Smooth muscle cell (in vitro differentiated cells): ENCODE results near the gene USP3. TPM values are rescaled to one million over a fixed set of nuclear protein-coding genes. Genes with fewer than 3 reads are reported as not detected.
"Not testable (repeated sequence)": the region's sequence is repeated elsewhere in the genome, so short reads cannot be mapped to it uniquely, and the experiment has no call there.

Experiments
- DNase-seq: peaks from one replicate; lab custom pipeline; 2025; ENCODE audit not compliant: unreplicated experiment; lab: John Stamatoyannopoulos, UW
- H2AFZ ChIP-seq: fragments of 200-600 bp; sonication (generic); 2 replicates; pipeline ENCODE4 v1.6.0; 2016; ENCODE audit warnings: antibody characterized with exemption, low read depth, mild to moderate bottlenecking
- H3F3A ChIP-seq: fragments of 200-600 bp; sonication (generic); 2 replicates; pipeline ENCODE4 v1.6.0; 2017; ENCODE audit warnings: antibody characterized with exemption, low read depth
- H3K27ac ChIP-seq: fragments of 200-600 bp; sonication (generic); 2 replicates; pipeline ENCODE4 v1.5.1; 2016; ENCODE audit warnings: low read depth, mild to moderate bottlenecking
- H3K27me3 ChIP-seq: fragments of 200-600 bp; sonication (generic); 2 replicates; pipeline ENCODE4 v1.6.1; 2016; ENCODE audit warnings: low read depth, mild to moderate bottlenecking
- H3K36me3 ChIP-seq: fragments of 200-600 bp; sonication (generic); 2 replicates; pipeline ENCODE4 v1.5.1; 2016; ENCODE audit warnings: low read depth
- H3K4me1 ChIP-seq: fragments of 200-600 bp; sonication (generic); 2 replicates; pipeline ENCODE4 v1.5.1; 2016; ENCODE audit warnings: low read depth
- H3K4me2 ChIP-seq: fragments of 200-600 bp; sonication (generic); 2 replicates; pipeline ENCODE4 v1.6.0; 2016; ENCODE audit warnings: mild to moderate bottlenecking
- H3K4me3 ChIP-seq: fragments of 200-600 bp; sonication (generic); 2 replicates; pipeline ENCODE4 v1.5.1; 2016; ENCODE audit warnings: mild to moderate bottlenecking
- H3K79me2 ChIP-seq: fragments of 200-600 bp; sonication (generic); 2 replicates; pipeline ENCODE4 v1.6.0; 2016; ENCODE audit warnings: low read depth, mild to moderate bottlenecking
- H3K9ac ChIP-seq: fragments of 200-600 bp; sonication (generic); 2 replicates; pipeline ENCODE4 v1.6.0; 2016; ENCODE audit warnings: low read depth
- H3K9me3 ChIP-seq: fragments of 200-600 bp; sonication (generic); replicated peaks from 2 replicates; pipeline ENCODE4 v1.5.1; 2016; ENCODE audit warnings: low read depth
- H4K20me1 ChIP-seq: fragments of 200-600 bp; sonication (generic); 2 replicates; pipeline ENCODE4 v1.6.0; 2016; ENCODE audit warnings: low read depth
- WGBS: methylation state at CpG from one replicate; pipeline ENCODE4 v1.1.7; 2016; ENCODE audit warnings: low lambda C conversion rate; 5-methylcytosine and 5-hydroxymethylcytosine counted together
- polyA plus RNA-seq: library from polyadenylated mRNA; unstranded; fragments of >200 nt; fragmentation: Nextera tagmentation; extraction: Ambion mirVana; gene quantifications from 2 replicates; pipeline ENCODE4 v1.2.1, GENCODE V29; 2016
- total RNA-seq: library from RNA; depleted of rRNA; stranded (reverse); fragments of >200 nt; gene quantifications from 2 replicates; pipeline ENCODE4 v1.2.3, GENCODE V29; 2014
- TF ChIP-seq, protein P1 (sequence below): fragments of 200-600 bp; sonication (generic); IDR thresholded peaks from 2 replicates; pipeline ENCODE4 v1.5.1; 2017; ENCODE audit warnings: borderline replicate concordance, mild to moderate bottlenecking, antibody characterized with exemption; ENCODE audit not compliant: insufficient read depth, poor library complexity, severe bottlenecking

USP3 gene
- total and polyA plus RNA-seq, 2 experiments from 2014 or later: 17.1 to 26.2 TPM

DNA sequence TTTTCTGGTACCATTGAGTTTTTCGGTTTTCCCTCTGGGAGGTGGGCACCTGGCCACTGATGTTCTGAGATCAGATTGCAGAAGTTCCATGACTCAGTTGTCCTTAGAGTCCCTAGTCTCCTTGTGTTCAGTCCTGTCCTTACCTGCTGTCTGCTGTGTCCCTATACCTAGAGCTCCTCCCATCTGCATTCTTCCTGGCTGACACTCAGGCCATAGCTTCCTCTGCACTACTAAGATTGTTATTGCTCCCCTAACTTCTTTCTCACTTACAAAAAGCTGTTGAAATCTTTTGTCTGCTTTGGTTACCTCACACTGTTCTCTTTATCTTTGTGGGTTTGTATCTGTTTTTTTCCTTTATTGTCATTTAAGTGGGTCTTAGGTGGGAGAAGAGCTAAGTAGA is 13.2 kb downstream of the USP3 start:
- Histone ChIP-seq H3F3A (no peaks in the 10 kb centered on the region), H3K9me3 (no peaks in the 10 kb centered on the region), H4K20me1 (peaks cover 100% of the 10 kb centered on the region), H3K36me3 (no peaks in the 10 kb centered on the region), H3K4me3 (no peak overlapping the region), H2AFZ (no peak overlapping the region), H3K27me3 (no peaks in the 10 kb centered on the region), H3K4me2 (no peak overlapping the region), H3K4me1 (peaks cover 35% of the 10 kb centered on the region), H3K9ac (no peak overlapping the region), H3K27ac (peak overlapping the region; percentile 24), H3K79me2 (peaks cover 95% of the 10 kb centered on the region)
- 55% methylated on average over 1 of the region's 1 CpG for WGBS
- TF ChIP-seq, protein P1, sequence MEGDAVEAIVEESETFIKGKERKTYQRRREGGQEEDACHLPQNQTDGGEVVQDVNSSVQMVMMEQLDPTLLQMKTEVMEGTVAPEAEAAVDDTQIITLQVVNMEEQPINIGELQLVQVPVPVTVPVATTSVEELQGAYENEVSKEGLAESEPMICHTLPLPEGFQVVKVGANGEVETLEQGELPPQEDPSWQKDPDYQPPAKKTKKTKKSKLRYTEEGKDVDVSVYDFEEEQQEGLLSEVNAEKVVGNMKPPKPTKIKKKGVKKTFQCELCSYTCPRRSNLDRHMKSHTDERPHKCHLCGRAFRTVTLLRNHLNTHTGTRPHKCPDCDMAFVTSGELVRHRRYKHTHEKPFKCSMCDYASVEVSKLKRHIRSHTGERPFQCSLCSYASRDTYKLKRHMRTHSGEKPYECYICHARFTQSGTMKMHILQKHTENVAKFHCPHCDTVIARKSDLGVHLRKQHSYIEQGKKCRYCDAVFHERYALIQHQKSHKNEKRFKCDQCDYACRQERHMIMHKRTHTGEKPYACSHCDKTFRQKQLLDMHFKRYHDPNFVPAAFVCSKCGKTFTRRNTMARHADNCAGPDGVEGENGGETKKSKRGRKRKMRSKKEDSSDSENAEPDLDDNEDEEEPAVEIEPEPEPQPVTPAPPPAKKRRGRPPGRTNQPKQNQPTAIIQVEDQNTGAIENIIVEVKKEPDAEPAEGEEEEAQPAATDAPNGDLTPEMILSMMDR: no peak
- DNase-seq: no peak

DNA sequence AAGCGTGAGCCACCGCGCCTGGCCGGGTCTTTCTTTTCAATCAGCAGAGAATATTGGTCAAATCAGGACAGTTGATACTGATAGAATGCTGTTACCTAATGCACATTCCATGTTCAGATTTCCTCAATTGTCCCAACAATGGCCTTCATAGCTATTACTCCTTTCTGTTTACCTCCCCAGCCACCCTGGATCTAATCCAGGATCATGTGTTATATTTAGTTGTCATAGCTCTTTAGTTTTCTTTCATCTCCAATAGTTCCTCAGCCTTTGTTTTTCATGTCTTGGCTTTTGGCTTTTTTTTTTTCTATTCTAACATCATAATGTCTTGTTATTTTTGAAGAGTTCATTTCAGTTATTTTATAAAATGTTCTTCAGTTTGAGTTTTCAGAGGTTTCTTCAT is 14.6 kb downstream of the USP3 start:
- TF ChIP-seq, protein P1: no peak
- Histone ChIP-seq H3K9ac (no peak overlapping the region), H3K9me3 (no peaks in the 10 kb centered on the region), H3K27ac (no peak overlapping the region), H3K4me2 (no peak overlapping the region), H3F3A (no peaks in the 10 kb centered on the region), H3K36me3 (no peaks in the 10 kb centered on the region), H2AFZ (no peak overlapping the region), H3K27me3 (no peaks in the 10 kb centered on the region), H3K4me3 (no peak overlapping the region), H3K79me2 (peaks cover 87% of the 10 kb centered on the region), H4K20me1 (peaks cover 100% of the 10 kb centered on the region), H3K4me1 (peaks cover 33% of the 10 kb centered on the region)
- no peak for DNase-seq
- 97% methylated on average over 4 of the region's 4 CpGs for WGBS

DNA sequence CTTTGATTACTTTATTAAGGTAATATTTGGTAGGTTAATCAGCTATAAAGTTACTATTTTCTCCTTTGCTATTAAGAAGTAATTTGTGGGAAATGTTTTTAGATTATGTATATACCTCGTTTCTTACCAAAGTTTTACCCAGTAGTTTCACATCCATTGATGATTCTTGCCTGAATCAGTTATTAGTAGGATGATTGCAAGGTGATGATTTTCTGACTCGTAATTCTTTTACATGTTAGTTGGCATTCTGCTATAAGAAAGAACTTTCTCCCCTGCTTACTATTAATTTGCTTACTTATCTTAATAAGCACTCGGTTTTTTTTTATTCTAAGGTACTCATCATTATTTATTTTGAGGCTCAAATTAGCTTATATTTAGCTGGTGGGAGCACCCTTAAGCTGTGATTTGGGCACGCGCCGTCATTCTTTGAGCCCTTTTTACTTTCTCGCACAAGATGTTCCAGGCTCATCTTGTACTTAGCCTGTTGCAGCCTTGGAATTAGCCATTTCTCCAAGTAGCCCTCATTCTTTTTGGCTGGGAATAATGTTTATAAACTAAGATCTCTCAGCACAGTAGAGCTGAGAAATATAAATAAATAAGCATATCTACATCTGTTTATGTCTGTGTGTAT is 15.3 kb downstream of the USP3 start:
- Histone ChIP-seq H3K27ac (no peak overlapping the region), H3K4me1 (peaks cover 26% of the 10 kb centered on the region), H3K4me2 (no peak overlapping the region), H4K20me1 (peaks cover 100% of the 10 kb centered on the region), H3K27me3 (no peaks in the 10 kb centered on the region), H3F3A (no peaks in the 10 kb centered on the region), H2AFZ (no peak overlapping the region), H3K4me3 (no peak overlapping the region), H3K79me2 (peaks cover 83% of the 10 kb centered on the region), H3K9me3 (no peaks in the 10 kb centered on the region), H3K9ac (no peak overlapping the region), H3K36me3 (no peaks in the 10 kb centered on the region)
- DNase-seq: no peak
- WGBS: 97% methylated on average over 7 of the region's 7 CpGs
- TF ChIP-seq, protein P1: no peak

DNA sequence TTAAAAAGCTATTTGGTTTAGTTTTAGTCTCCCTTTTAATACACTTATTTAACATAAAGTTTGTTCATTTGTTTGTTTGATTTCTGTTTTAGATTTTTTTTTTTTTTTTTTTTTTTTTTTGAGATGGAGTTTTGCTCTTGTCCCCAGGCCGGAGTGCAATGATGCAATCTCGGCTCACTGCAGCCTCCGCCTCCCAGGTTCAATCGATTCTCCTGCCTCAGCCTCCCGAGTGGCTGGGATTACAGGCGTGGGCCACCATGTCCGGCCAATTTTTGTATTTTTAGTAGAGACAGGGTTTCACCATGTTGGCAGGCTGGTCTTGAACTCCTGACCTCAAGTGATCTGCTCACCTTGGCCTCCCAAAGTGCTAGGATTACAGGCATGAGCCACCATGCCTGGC is 16.1 kb downstream of the USP3 start:
- not testable (repeated sequence) for H3F3A ChIP-seq, H3K4me2 ChIP-seq, H3K36me3 ChIP-seq, H3K4me3 ChIP-seq, H3K27me3 ChIP-seq, H3K27ac ChIP-seq, H3K9ac ChIP-seq, DNase-seq, H3K9me3 ChIP-seq, H2AFZ ChIP-seq
- 97% methylated on average over 7 of the region's 7 CpGs for WGBS
- peaks cover 85% of the 10 kb centered on the region for H3K79me2 ChIP-seq
- peaks cover 18% of the 10 kb centered on the region for H3K4me1 ChIP-seq
- H4K20me1 ChIP-seq: peaks cover 100% of the 10 kb centered on the region
